Karpas-422 (cell line): ENCODE data around the gene KCTD3. TPM values are rescaled to one million over a fixed set of nuclear protein-coding genes. Genes with fewer than 3 reads are reported as not detected.

Experiments
- DNase-seq: peaks from one replicate; pipeline ENCODE4 v3.0.0-alpha.2; 2015
- H2AFZ ChIP-seq: fragments of 200-600 bp; sonication (generic); 2 replicates; pipeline ENCODE4 v1.6.1; 2014; ENCODE audit warnings: antibody characterized with exemption, low read length, mixed read lengths
- H3K27ac ChIP-seq: fragments of 200-600 bp; sonication (generic); 2 replicates; pipeline ENCODE4 v1.5.1; 2014; ENCODE audit warnings: mild to moderate bottlenecking, low read length, moderate library complexity
- H3K27me3 ChIP-seq: fragments of 200-600 bp; sonication (generic); 2 replicates; pipeline ENCODE4 v1.6.1; 2014; ENCODE audit warnings: low read length, mixed read lengths
- H3K36me3 ChIP-seq: fragments of 200-600 bp; sonication (generic); 2 replicates; pipeline ENCODE4 v1.6.1; 2014; ENCODE audit warnings: low read length, mixed read lengths; ENCODE audit not compliant: insufficient read depth
- H3K4me1 ChIP-seq: fragments of 200-600 bp; sonication (generic); 2 replicates; pipeline ENCODE4 v1.6.1; 2014; ENCODE audit warnings: mild to moderate bottlenecking, low read length, mixed read lengths
- H3K4me2 ChIP-seq: fragments of 200-600 bp; sonication (generic); 2 replicates; pipeline ENCODE4 v1.6.1; 2014; ENCODE audit warnings: low read length, low read depth, mild to moderate bottlenecking; ENCODE audit not compliant: poor library complexity, severe bottlenecking
- H3K4me3 ChIP-seq: fragments of 200-600 bp; sonication (generic); 2 replicates; pipeline ENCODE4 v1.5.1; 2014; ENCODE audit warnings: mild to moderate bottlenecking, antibody characterized with exemption, low read length, mixed read lengths
- H3K79me2 ChIP-seq: fragments of 200-600 bp; sonication (generic); 2 replicates; pipeline ENCODE4 v1.6.1; 2014; ENCODE audit warnings: mild to moderate bottlenecking, low read length, mixed read lengths
- H3K9ac ChIP-seq: fragments of 200-600 bp; sonication (generic); 2 replicates; pipeline ENCODE4 v1.6.0; 2014; ENCODE audit warnings: low read length
- H3K9me2 ChIP-seq: fragments of 200-600 bp; sonication (generic), shearing (Covaris generic); replicated peaks from 2 replicates; pipeline ENCODE4 v1.6.0; 2014; ENCODE audit warnings: mild to moderate bottlenecking, low read length, moderate library complexity; ENCODE audit not compliant: insufficient read depth
- H3K9me3 ChIP-seq: fragments of 300-700, 200-600 bp; sonication (generic); 2 replicates; pipeline ENCODE4 v1.6.1; 2014; ENCODE audit warnings: low read length, mixed read lengths
- H4K20me1 ChIP-seq: fragments of 200-600 bp; sonication (generic); 2 replicates; pipeline ENCODE4 v1.6.1; 2014; ENCODE audit warnings: mild to moderate bottlenecking, antibody characterized with exemption, low read length, low read depth; ENCODE audit not compliant: insufficient read depth
- total RNA-seq: library from RNA; depleted of rRNA; stranded (reverse); fragments of >200 nt; shearing (Covaris generic); gene quantifications from 2 replicates; pipeline ENCODE4 v1.2.3, GENCODE V29; 2014; ENCODE audit warnings: low replicate concordance

The KCTD3 gene
- total RNA-seq, 1 experiment from 2014 or later, result not detected

- Histone ChIP-seq H3K4me1 (no peaks in the 10 kb centered on the region), H3K4me2 (no peak overlapping the region), H3K27me3 (no peaks in the 10 kb centered on the region), H3K9ac (no peak overlapping the region), H2AFZ (no peak overlapping the region), H3K4me3 (no peak overlapping the region), H3K9me2 (no peaks in the 10 kb centered on the region), H3K27ac (no peak overlapping the region), H4K20me1 (no peaks in the 10 kb centered on the region), H3K79me2 (no peaks in the 10 kb centered on the region), H3K36me3 (no peaks in the 10 kb centered on the region), H3K9me3 (no peaks in the 10 kb centered on the region)
- no peak for DNase-seq
Measured at GRCh38 chr1:215623162-215623561, 56.1 kb downstream of the KCTD3 start.

GRCh38 chr1:215625949-215626348 is 58.8 kb downstream of the KCTD3 start:
- no peak for DNase-seq
- no peak overlapping the region for H2AFZ ChIP-seq
- H3K27me3 ChIP-seq, result no peaks in the 10 kb centered on the region
- no peak overlapping the region for H3K4me3 ChIP-seq
- no peaks in the 10 kb centered on the region for H3K9me2 ChIP-seq
- no peak overlapping the region for H3K9ac ChIP-seq
- H4K20me1 ChIP-seq, result no peaks in the 10 kb centered on the region
- H3K36me3 ChIP-seq, result no peaks in the 10 kb centered on the region
- no peak overlapping the region for H3K27ac ChIP-seq
- no peaks in the 10 kb centered on the region for H3K4me1 ChIP-seq
- H3K9me3 ChIP-seq, result no peaks in the 10 kb centered on the region
- no peaks in the 10 kb centered on the region for H3K79me2 ChIP-seq
- no peak overlapping the region for H3K4me2 ChIP-seq

GRCh38 chr1:215631040-215631439 is 63.9 kb downstream of the KCTD3 start:
- H3K4me3 ChIP-seq, result no peak overlapping the region
- no peaks in the 10 kb centered on the region for H3K36me3 ChIP-seq
- no peaks in the 10 kb centered on the region for H3K9me2 ChIP-seq
- DNase-seq, result no peak
- no peaks in the 10 kb centered on the region for H3K4me1 ChIP-seq
- H3K4me2 ChIP-seq, result no peak overlapping the region
- no peak overlapping the region for H2AFZ ChIP-seq
- H3K27me3 ChIP-seq, result no peaks in the 10 kb centered on the region
- no peak overlapping the region for H3K27ac ChIP-seq
- no peaks in the 10 kb centered on the region for H4K20me1 ChIP-seq
- H3K9me3 ChIP-seq, result no peaks in the 10 kb centered on the region
- no peak overlapping the region for H3K9ac ChIP-seq
- no peaks in the 10 kb centered on the region for H3K79me2 ChIP-seq

GRCh38 chr1:215631489-215631888 is 64.4 kb downstream of the KCTD3 start:
- H3K27me3 ChIP-seq, result no peaks in the 10 kb centered on the region
- no peaks in the 10 kb centered on the region for H3K36me3 ChIP-seq
- no peaks in the 10 kb centered on the region for H3K9me2 ChIP-seq
- no peak overlapping the region for H3K4me2 ChIP-seq
- no peak overlapping the region for H3K4me3 ChIP-seq
- H3K79me2 ChIP-seq, result no peaks in the 10 kb centered on the region
- DNase-seq, result no peak
- H2AFZ ChIP-seq, result no peak overlapping the region
- no peak overlapping the region for H3K9ac ChIP-seq
- no peaks in the 10 kb centered on the region for H3K4me1 ChIP-seq
- no peaks in the 10 kb centered on the region for H3K9me3 ChIP-seq
- no peak overlapping the region for H3K27ac ChIP-seq
- H4K20me1 ChIP-seq, result no peaks in the 10 kb centered on the region

- H3K27me3 ChIP-seq, result no peaks in the 10 kb centered on the region
- H3K4me1 ChIP-seq, result no peaks in the 10 kb centered on the region
- no peak overlapping the region for H3K4me3 ChIP-seq
- no peak for DNase-seq
- H3K9me3 ChIP-seq, result no peaks in the 10 kb centered on the region
- H3K9me2 ChIP-seq, result no peaks in the 10 kb centered on the region
- H4K20me1 ChIP-seq, result no peaks in the 10 kb centered on the region
- H2AFZ ChIP-seq, result no peak overlapping the region
- H3K27ac ChIP-seq, result no peak overlapping the region
- H3K4me2 ChIP-seq, result no peak overlapping the region
- no peak overlapping the region for H3K9ac ChIP-seq
- no peaks in the 10 kb centered on the region for H3K79me2 ChIP-seq
- no peaks in the 10 kb centered on the region for H3K36me3 ChIP-seq
Measured at GRCh38 chr1:215635827-215636226, 68.7 kb downstream of the KCTD3 start.

- H3K9ac ChIP-seq, result no peak overlapping the region
- no peaks in the 10 kb centered on the region for H4K20me1 ChIP-seq
- H3K9me2 ChIP-seq, result no peaks in the 10 kb centered on the region
- no peaks in the 10 kb centered on the region for H3K4me1 ChIP-seq
- H3K27me3 ChIP-seq, result no peaks in the 10 kb centered on the region
- no peak for DNase-seq
- no peaks in the 10 kb centered on the region for H3K79me2 ChIP-seq
- no peaks in the 10 kb centered on the region for H3K36me3 ChIP-seq
- H3K9me3 ChIP-seq, result no peaks in the 10 kb centered on the region
- no peak overlapping the region for H3K4me2 ChIP-seq
- no peak overlapping the region for H3K27ac ChIP-seq
- H3K4me3 ChIP-seq, result no peak overlapping the region
- no peak overlapping the region for H2AFZ ChIP-seq
Measured at GRCh38 chr1:215636258-215636965, 69.3 kb downstream of the KCTD3 start.

- Histone ChIP-seq H3K9me2 (no peaks in the 10 kb centered on the region), H3K4me3 (no peak overlapping the region), H4K20me1 (no peaks in the 10 kb centered on the region), H3K36me3 (no peaks in the 10 kb centered on the region), H3K27me3 (no peaks in the 10 kb centered on the region), H3K4me1 (no peaks in the 10 kb centered on the region), H3K79me2 (no peaks in the 10 kb centered on the region), H3K9me3 (no peaks in the 10 kb centered on the region), H3K9ac (no peak overlapping the region), H3K4me2 (no peak overlapping the region), H2AFZ (no peak overlapping the region), H3K27ac (no peak overlapping the region)
- DNase-seq, result no peak
Measured at GRCh38 chr1:215637041-215637573, 70.0 kb downstream of the KCTD3 start.

- no peaks in the 10 kb centered on the region for H3K4me1 ChIP-seq
- no peaks in the 10 kb centered on the region for H3K9me2 ChIP-seq
- no peak overlapping the region for H3K4me2 ChIP-seq
- no peak overlapping the region for H3K9ac ChIP-seq
- no peaks in the 10 kb centered on the region for H3K9me3 ChIP-seq
- H2AFZ ChIP-seq, result no peak overlapping the region
- H3K27me3 ChIP-seq, result no peaks in the 10 kb centered on the region
- H4K20me1 ChIP-seq, result no peaks in the 10 kb centered on the region
- H3K79me2 ChIP-seq, result no peaks in the 10 kb centered on the region
- no peak overlapping the region for H3K27ac ChIP-seq
- DNase-seq, result no peak
- H3K36me3 ChIP-seq, result no peaks in the 10 kb centered on the region
- H3K4me3 ChIP-seq, result no peak overlapping the region
Measured at GRCh38 chr1:215640429-215641148, 73.5 kb downstream of the KCTD3 start.
